ENCODE measurements around the gene FTH1. TPM values are rescaled to one million over a fixed set of nuclear protein-coding genes. Genes with fewer than 3 reads are reported as not detected.

FTH1 gene
- total RNA-seq, 1 experiment from 2014 or later = 1,565 TPM

GRCh38 chr11:61924064-61924455 lies 43.4 kb downstream of the FTH1 start:
- TSS peak; percentile 74 for BruUV-seq (replicated peaks)
- CTCF ChIA-PET = interaction anchor here (0.6 to 2.9 kb wide), 11 partner anchors 13 to 182 kb away, joined by 3 to 50 read pairs (median 5); no protein-coding TSS in a partner anchor
- Histone ChIP-seq H3K27me3 (replicated peaks; ENCODE audit: control insufficient read depth, insufficient read depth, low read length) (no peaks in the 10 kb centered on the region), H3K4me3 (ENCODE audit: low read depth, low read length) (no peak overlapping the region), H3K4me1 (peaks cover 48% of the 10 kb centered on the region), H3K36me3 (ENCODE audit: control insufficient read depth, insufficient read depth, low read length) (no peaks in the 10 kb centered on the region), H3K9me3 (no peaks in the 10 kb centered on the region)
- POLR2A ChIA-PET = interaction anchor here (1.0 to 2.2 kb wide), 6 partner anchors 23 to 131 kb away, joined by 4 to 19 read pairs (median 8); partner anchors contain the start of genes BEST1, FEN1, FTH1 and TMEM258
- intact Hi-C loops (cut with micrococcal nuclease; ENCODE audit: unreplicated experiment) = no loop called here
- H3K36me3 Mint-ChIP-seq (ENCODE audit: insufficient read depth, unreplicated experiment) = peaks cover 4% of the 10 kb centered on the region
- no peak for TF ChIP-seq CTCF (IDR thresholded peaks at IDR 0.05; ENCODE audit: insufficient read depth in 1 of 2, low read depth in 1 of 2, low read length in 1 of 2, severe bottlenecking in 1 of 2, unreplicated experiment in 1 of 2)
- no peak for DNase-seq
- peaks cover 43% of the 10 kb centered on the region for H3K4me1 Mint-ChIP-seq (ENCODE audit: low read depth, unreplicated experiment)
- no peaks in the 10 kb centered on the region for H3K9me3 Mint-ChIP-seq (ENCODE audit: unreplicated experiment)
- no peaks in the 10 kb centered on the region for H3K27me3 Mint-ChIP-seq (ENCODE audit: insufficient read depth, unreplicated experiment)
- H3K4me3 Mint-ChIP-seq (ENCODE audit: unreplicated experiment) = peak overlapping the region; percentile 68
- H3K27ac Mint-ChIP-seq (ENCODE audit: unreplicated experiment) = peak overlapping the region; percentile 98

GRCh38 chr11:61923166-61924063 lies 44.0 kb downstream of the FTH1 start:
- POLR2A ChIA-PET = interaction anchor here (0.5 to 2.2 kb wide), 12 partner anchors 8 to 1081 kb away, joined by 3 to 19 read pairs (median 5); partner anchors contain the start of genes BEST1, FEN1, FTH1 and TMEM258
- no peaks in the 10 kb centered on the region for H3K27me3 ChIP-seq (replicated peaks; ENCODE audit: control insufficient read depth, insufficient read depth, low read length)

More at GRCh38 chr11:61923166-61924063, 44.0 kb downstream of the FTH1 start:
- Mint-ChIP-seq H3K4me3 (ENCODE audit: unreplicated experiment) (peak overlapping the region; percentile 68), H3K27ac (ENCODE audit: unreplicated experiment) (peak overlapping the region; percentile 98), H3K36me3 (ENCODE audit: insufficient read depth, unreplicated experiment) (peaks cover 4% of the 10 kb centered on the region), H3K9me3 (ENCODE audit: unreplicated experiment) (no peaks in the 10 kb centered on the region), H3K4me1 (ENCODE audit: low read depth, unreplicated experiment) (peaks cover 49% of the 10 kb centered on the region), H3K27me3 (ENCODE audit: insufficient read depth, unreplicated experiment) (no peaks in the 10 kb centered on the region)
- CTCF ChIA-PET = interaction anchor here (0.6 to 2.9 kb wide), 13 partner anchors 16 to 182 kb away, joined by 3 to 50 read pairs (median 5); no protein-coding TSS in a partner anchor
- no peaks in the 10 kb centered on the region for H3K9me3 ChIP-seq
- peak; percentile 89 to 92 for DNase-seq
- TF ChIP-seq CTCF (IDR thresholded peaks at IDR 0.05; ENCODE audit: insufficient read depth in 1 of 2, low read depth in 1 of 2, low read length in 1 of 2, severe bottlenecking in 1 of 2, unreplicated experiment in 1 of 2) = no peak
- no peak overlapping the region for H3K4me3 ChIP-seq (ENCODE audit: low read depth, low read length)
- intact Hi-C loops (cut with micrococcal nuclease; ENCODE audit: unreplicated experiment) = loop anchor here (1.0 kb wide), 2 partner anchors 24 kb away; no protein-coding TSS in a partner anchor
- H3K4me1 ChIP-seq = peaks cover 48% of the 10 kb centered on the region
- no peaks in the 10 kb centered on the region for H3K36me3 ChIP-seq (ENCODE audit: control insufficient read depth, insufficient read depth, low read length)
- no TSS peak for BruUV-seq (replicated peaks)
